PFSK-1 (cell line): ENCODE data around the gene ZFPM1.

Experiments
- FOXP2 ChIP-seq: optimal IDR thresholded peaks from 2 replicates; pipeline ENCODE3; 2011; ENCODE audit warnings: borderline replicate concordance, control low read depth, inconsistent platforms; ENCODE audit not compliant: insufficient read depth; ENCODE audit errors: extremely low read length, extremely low read depth
- POLR2AphosphoS5 ChIP-seq: IDR thresholded peaks from 2 replicates; pipeline ENCODE4 v1.6.1; 2012; ENCODE audit warnings: low read depth, mild to moderate bottlenecking, control low read depth, low read length, moderate library complexity
- SIN3A ChIP-seq: IDR thresholded peaks from 2 replicates; pipeline ENCODE4 v1.6.1; 2012; ENCODE audit warnings: mild to moderate bottlenecking, low read length, moderate library complexity, borderline replicate concordance; ENCODE audit not compliant: insufficient read depth
- TAF1 ChIP-seq: IDR thresholded peaks from 2 replicates; pipeline ENCODE4 v1.6.1; 2012; ENCODE audit warnings: low read length, control low read depth, borderline replicate concordance; ENCODE audit not compliant: insufficient read depth
- TF ChIP-seq, protein P1 (sequence below), 2 experiments: IDR thresholded peaks; 2 replicates each; pipeline versions ENCODE4 v1.6.1 to v1.8.0; 2011 to 2012; ENCODE audit warnings: low read depth in 2 of 2, low read length in 2 of 2, control low read depth in 1 of 2, inconsistent platforms in 1 of 2, mild to moderate bottlenecking in 1 of 2, moderate library complexity in 1 of 2; ENCODE audit not compliant: insufficient read depth in 1 of 2

ZFPM1 gene

DNA sequence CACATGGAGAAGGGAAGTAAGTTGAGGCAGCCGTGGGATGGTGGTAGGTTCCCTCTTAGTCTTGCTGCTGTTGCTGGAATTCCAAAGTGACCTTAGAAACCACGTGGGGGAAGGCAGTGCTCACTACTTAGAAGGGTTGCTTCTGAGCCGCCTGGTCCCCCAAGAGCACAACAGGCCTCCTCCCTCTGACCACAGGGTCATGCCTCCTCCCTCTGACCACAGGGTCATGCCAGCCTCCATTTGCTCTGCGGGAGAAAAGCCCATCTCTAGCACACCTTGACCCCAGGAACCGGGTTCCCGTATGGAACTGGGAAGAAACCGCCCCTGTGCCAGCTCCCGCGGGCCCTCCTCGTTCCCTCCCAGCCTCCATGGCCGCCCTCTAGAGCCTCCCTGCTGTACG is 13.4 kb upstream of the ZFPM1 start:
- no peak for TF ChIP-seq FOXP2
- TF ChIP-seq POLR2AphosphoS5 = no peak
- TF ChIP-seq, protein P1, sequence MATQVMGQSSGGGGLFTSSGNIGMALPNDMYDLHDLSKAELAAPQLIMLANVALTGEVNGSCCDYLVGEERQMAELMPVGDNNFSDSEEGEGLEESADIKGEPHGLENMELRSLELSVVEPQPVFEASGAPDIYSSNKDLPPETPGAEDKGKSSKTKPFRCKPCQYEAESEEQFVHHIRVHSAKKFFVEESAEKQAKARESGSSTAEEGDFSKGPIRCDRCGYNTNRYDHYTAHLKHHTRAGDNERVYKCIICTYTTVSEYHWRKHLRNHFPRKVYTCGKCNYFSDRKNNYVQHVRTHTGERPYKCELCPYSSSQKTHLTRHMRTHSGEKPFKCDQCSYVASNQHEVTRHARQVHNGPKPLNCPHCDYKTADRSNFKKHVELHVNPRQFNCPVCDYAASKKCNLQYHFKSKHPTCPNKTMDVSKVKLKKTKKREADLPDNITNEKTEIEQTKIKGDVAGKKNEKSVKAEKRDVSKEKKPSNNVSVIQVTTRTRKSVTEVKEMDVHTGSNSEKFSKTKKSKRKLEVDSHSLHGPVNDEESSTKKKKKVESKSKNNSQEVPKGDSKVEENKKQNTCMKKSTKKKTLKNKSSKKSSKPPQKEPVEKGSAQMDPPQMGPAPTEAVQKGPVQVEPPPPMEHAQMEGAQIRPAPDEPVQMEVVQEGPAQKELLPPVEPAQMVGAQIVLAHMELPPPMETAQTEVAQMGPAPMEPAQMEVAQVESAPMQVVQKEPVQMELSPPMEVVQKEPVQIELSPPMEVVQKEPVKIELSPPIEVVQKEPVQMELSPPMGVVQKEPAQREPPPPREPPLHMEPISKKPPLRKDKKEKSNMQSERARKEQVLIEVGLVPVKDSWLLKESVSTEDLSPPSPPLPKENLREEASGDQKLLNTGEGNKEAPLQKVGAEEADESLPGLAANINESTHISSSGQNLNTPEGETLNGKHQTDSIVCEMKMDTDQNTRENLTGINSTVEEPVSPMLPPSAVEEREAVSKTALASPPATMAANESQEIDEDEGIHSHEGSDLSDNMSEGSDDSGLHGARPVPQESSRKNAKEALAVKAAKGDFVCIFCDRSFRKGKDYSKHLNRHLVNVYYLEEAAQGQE (IDR thresholded peaks at IDR 0.05; ENCODE audit: insufficient read depth in 1 of 2, low read depth in 2 of 2, low read length in 2 of 2) = no peak
- no peak for TF ChIP-seq SIN3A
- no peak for TF ChIP-seq TAF1

DNA sequence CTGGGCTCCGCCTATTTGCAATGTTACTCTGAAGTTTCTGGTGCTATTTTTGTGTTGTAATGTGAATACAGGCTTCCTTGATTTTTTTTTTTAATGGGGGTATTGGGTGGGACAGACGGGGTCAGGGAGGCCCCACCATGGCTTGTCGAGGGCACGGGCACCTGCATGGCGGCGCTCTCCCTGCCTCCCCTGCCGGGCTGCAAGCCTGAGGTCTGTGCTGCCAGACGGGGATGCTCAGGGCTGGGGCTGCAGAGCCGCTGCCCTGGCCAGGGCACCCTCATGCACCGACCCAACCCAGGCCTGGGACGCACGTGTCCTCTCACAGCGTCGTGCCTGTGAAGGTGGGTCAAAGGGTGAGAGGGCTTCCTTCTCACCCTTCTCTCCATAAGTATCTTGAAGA is 13.0 kb upstream of the ZFPM1 start:
- TF ChIP-seq, protein P1 (IDR thresholded peaks at IDR 0.05; ENCODE audit: insufficient read depth in 1 of 2, low read depth in 2 of 2, low read length in 2 of 2) = no peak
- TF ChIP-seq POLR2AphosphoS5 (no peak), TAF1 (no peak), SIN3A (no peak), FOXP2 (no peak)

DNA sequence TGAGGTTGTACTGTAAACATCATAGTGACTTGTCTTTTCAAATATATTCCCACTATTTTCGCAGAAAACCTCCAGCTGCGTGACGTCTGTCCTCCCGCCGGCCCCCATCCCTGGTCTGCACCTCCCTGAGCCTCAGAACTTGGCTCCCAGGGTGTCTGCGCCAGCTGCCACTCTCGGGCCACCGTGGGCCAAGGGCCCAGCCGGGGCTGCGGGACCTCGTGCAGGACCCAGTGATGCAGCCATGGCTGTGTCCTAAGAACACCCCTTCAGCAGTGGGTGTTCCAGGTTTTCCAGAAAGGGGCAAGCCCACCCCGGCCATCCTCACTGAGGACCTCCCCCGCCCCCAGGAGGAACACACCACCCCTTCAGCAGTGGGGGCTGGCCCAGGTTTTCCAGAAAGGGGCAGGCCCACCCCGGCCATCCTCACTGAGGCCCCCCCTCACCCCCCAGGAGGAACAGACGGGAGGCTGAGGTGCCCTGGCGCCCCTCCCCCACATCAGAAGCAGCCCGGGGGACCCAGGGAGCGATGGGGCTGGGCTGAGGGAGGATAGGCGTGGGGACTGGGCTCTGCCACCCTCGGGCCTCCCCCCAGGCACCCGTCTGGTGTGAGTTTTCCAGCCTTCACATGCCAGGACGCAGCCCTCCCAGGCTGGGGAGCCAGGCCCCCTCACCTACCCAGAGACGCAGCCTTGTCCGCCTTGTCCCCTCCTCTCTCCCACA is 12.2 kb upstream of the ZFPM1 start:
- TF ChIP-seq SIN3A = no peak
- TF ChIP-seq TAF1 = no peak
- TF ChIP-seq FOXP2 = no peak
- TF ChIP-seq, protein P1 (IDR thresholded peaks at IDR 0.05; ENCODE audit: insufficient read depth in 1 of 2, low read depth in 2 of 2, low read length in 2 of 2) = no peak
- TF ChIP-seq POLR2AphosphoS5 = no peak

DNA sequence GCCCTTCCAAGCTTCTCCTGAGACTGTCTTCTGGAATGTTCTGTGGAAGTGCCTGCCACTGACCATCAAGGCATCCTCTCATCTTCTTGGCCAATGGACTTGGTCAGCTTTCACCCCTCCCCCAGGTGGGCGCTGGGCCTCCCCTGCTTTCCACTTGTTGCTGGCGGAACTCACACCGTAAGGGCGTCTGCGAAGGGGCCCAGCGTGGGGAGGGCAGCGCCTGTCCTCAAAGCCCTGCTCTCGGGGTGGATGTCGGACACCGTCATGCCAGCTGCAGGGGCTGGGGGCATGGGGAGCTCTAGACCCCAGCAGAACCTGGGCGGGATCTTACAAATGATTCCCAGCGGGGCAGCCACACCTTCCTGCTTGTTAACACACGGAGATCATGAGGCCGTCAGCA is 11.6 kb upstream of the ZFPM1 start:
- TF ChIP-seq, protein P1 (IDR thresholded peaks at IDR 0.05; ENCODE audit: insufficient read depth in 1 of 2, low read depth in 2 of 2, low read length in 2 of 2) = no peak
- no peak for TF ChIP-seq SIN3A

DNA sequence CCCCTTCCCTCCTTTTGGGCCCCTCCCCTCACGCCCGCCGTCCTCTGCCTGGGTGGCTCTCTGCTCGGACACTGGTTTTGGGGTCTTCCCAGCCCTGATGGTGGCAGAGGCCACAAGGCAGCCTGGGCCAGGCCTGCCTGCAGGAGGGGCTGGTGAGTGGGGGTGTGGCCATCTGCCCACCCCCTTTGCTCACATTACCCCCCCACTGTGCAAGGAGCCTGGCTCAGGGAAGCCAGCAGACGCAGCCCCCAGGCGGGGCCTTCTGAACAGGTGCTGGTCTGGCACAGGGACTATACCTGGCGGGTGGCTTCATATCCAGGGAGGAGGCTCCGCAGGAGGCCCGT is 10.7 kb upstream of the ZFPM1 start:
- TF ChIP-seq POLR2AphosphoS5 (no peak), TAF1 (no peak), FOXP2 (no peak), SIN3A (no peak)
- TF ChIP-seq, protein P1 (IDR thresholded peaks at IDR 0.05; ENCODE audit: insufficient read depth in 1 of 2, low read depth in 2 of 2, low read length in 2 of 2) = no peak
